SK-N-SH (cell line): ENCODE data around the gene BTBD9.
A peak's percentile ranks its signal among the peaks of the same experiment; 100 is the strongest.

Source experiments
- CTCF ChIP-seq: fragments of 200-600 bp; sonication (generic); IDR thresholded peaks from 2 replicates; pipeline ENCODE4 v1.6.1; 2017; ENCODE audit warnings: antibody characterized with exemption, mild to moderate bottlenecking, moderate library complexity
- EP300 ChIP-seq, 2 experiments: IDR thresholded peaks; 2 replicates each; pipeline versions ENCODE4 v1.4.0 to v1.6.1; 2012; ENCODE audit warnings: borderline replicate concordance in 1 of 2, low read depth in 1 of 2, low read length in 1 of 2
- GABPA ChIP-seq: IDR thresholded peaks from 2 replicates; pipeline ENCODE4 v1.4.0; 2012; ENCODE audit warnings: low read depth, mild to moderate bottlenecking
- GATA2 ChIP-seq: sonication (generic); formaldehyde crosslinking; IDR thresholded peaks from 2 replicates; pipeline ENCODE4 v1.5.0; 2020; ENCODE audit warnings: mild to moderate bottlenecking, missing genetic modification reagents
- POLR2AphosphoS5 ChIP-seq: IDR thresholded peaks from 2 replicates; pipeline ENCODE4 v1.6.1; 2012; ENCODE audit warnings: low read depth, low read length
- RAD21 ChIP-seq: IDR thresholded peaks from 2 replicates; pipeline ENCODE4 v1.6.1; 2012; ENCODE audit warnings: mild to moderate bottlenecking, low read length
- REST ChIP-seq: IDR thresholded peaks from 2 replicates; pipeline ENCODE4 v1.6.1; 2012; ENCODE audit warnings: mild to moderate bottlenecking, low read depth, low read length, moderate library complexity
- TCF12 ChIP-seq: IDR thresholded peaks from 2 replicates; pipeline ENCODE4 v1.4.0; 2012
- USF1 ChIP-seq: IDR thresholded peaks from 2 replicates; pipeline ENCODE4 v1.4.0; 2012; ENCODE audit warnings: low read depth, borderline replicate concordance

GRCh38 chr6:38387971-38388370, 251.8 kb downstream of the BTBD9 start:
- TF ChIP-seq EP300 (IDR thresholded peaks at IDR 0.05; ENCODE audit: borderline replicate concordance in 1 of 2, low read depth in 1 of 2, low read length in 1 of 2) = peak in 1 of 2 experiments; percentile 80; a peak in 1 of 4 replicates
- peak; percentile 93 for TF ChIP-seq TCF12
- TF ChIP-seq CTCF = no peak
- no peak for TF ChIP-seq USF1
- TF ChIP-seq REST = no peak
- TF ChIP-seq RAD21 = no peak; the same call in 1 of the 2 replicates
- TF ChIP-seq GABPA = no peak
- TF ChIP-seq GATA2 (CRISPR knock-in tag) = no peak
- peak; percentile 63 for TF ChIP-seq POLR2AphosphoS5
